DMS 273 (cell line): ENCODE results near the gene ISOC1.

ENCODE experiments used
- DNase-seq: peaks from one replicate; lab custom pipeline; 2025; ENCODE audit not compliant: unreplicated experiment; lab: John Stamatoyannopoulos, UW

ISOC1 gene

GRCh38 chr5:129094924-129095899, 663 bp downstream of the ISOC1 start:
- peak; percentile 66 for DNase-seq

DNA sequence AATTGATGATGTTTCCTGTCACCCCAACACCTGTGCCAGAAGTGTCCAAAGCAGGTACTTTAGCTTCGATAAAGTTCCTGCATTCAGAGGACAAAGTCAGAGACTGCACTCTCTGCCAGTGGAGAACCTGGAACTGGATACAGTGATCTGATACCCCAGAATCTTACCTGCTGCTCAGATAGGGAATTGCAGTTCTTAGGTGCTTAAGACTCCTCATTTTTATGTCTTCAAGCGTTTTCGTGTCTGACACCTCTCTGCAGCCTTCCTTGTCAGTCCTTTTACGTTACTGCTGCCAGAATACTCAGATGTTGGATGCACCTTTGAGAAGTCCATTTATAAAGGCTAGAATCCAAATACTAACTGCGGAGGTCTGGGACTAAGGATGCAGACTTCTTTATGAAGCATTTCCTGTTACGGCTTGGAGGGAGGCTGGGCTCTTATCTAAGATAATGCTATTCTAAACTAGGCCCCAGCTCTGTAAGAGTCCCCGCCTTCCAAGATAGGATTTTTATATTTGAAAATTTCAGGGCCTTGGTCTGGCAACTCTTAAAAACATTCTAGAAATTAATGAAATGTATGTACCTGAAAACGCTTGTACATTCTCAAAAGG, 1.9 kb downstream of the ISOC1 start:
- DNase-seq = peak; percentile 23

DNA sequence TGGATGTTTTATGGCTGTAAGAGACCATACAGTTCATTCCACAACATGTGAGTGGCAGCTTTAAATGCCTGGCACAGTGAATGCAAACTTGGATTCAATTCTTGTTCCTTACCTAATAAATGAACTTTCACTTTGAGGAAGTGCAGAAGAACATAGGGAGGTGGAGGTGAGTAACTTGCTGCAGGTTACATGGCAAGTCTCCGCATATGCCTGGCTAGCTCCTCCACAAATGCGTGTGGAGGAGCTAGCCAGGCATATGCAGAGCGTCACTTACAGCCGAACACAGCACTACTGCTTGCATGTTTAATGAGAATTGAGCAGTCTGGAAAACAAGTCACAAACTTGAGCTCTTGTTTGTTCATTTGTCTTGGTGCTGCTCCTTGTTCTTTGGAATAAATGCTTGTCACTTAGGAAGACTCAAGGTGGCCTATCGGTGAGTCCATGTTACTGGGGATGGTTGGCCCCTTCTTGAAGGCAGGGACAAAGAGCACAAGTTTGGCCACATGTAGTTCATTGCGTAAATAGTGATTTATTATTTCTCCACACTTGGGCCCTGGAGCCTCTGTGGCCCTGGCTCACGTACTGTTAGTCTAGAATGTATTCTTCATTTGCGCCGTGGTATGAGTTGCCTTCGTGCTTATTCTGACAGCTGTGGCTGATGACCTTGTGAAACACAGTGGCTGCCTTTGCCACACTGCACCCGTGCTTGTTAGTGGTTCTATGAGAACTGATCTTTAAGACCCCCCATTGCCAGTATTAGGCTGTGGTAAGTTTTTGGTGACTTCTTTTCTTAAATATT, 3.1 kb downstream of the ISOC1 start:
- DNase-seq = no peak

GRCh38 chr5:129098488-129099183, 4.1 kb downstream of the ISOC1 start:
- DNase-seq = no peak

GRCh38 chr5:129099184-129099569, 4.6 kb downstream of the ISOC1 start:
- peak; percentile 12 for DNase-seq

- DNase-seq = no peak
These were observed 7.2 kb downstream of the ISOC1 start for GRCh38 chr5:129101794-129102193.

GRCh38 chr5:129103397-129103796, 8.8 kb downstream of the ISOC1 start:
- DNase-seq = no peak

- no peak for DNase-seq
These were observed 10.4 kb downstream of the ISOC1 start for GRCh38 chr5:129104915-129105455.

- DNase-seq = no peak
These were observed 13.1 kb downstream of the ISOC1 start for GRCh38 chr5:129107637-129108036.

GRCh38 chr5:129110742-129111141, 16.2 kb downstream of the ISOC1 start:
- no peak for DNase-seq

GRCh38 chr5:129111351-129111750, 16.8 kb downstream of the ISOC1 start:
- no peak for DNase-seq

DNA sequence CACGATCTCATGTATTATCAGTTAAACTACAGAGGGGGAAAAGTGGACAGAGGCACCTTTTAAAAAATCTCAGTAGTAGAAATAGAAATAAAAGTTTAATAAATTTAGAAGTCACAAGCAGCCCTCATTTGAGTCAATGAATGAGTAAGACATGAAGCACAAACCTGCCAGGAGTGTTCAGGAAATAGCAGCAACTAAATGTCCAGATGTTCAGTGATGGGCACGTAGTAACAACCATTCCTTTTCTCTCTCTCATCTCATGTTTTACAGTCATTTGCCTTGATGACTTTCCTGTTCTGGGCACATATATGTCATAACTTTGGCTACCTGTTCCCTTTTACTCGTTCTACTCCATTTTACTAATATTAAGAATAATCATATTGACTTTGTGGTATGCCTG, 17.7 kb downstream of the ISOC1 start:
- DNase-seq = no peak

DNA sequence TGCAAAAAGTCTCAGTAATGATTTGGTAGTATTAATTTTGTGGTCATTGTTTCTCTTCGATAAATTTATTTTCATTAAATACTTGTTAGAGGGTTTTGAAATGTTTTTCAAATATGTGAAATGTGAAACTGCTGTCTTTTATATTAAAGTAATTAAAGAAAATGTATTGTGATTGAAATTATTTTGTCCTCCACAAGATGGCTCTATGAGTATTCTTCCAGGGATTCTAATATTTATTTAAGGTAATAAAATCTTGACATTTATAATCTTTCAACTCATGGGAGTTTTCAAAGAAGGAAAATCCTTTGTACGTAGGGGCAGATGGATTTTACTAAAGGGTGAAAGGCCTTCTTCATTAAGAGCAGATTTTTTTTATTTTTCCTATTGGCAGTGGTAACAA, 19.3 kb downstream of the ISOC1 start:
- no peak for DNase-seq

- DNase-seq = no peak
These were observed 20.1 kb downstream of the ISOC1 start for GRCh38 chr5:129114539-129115193.

DNA sequence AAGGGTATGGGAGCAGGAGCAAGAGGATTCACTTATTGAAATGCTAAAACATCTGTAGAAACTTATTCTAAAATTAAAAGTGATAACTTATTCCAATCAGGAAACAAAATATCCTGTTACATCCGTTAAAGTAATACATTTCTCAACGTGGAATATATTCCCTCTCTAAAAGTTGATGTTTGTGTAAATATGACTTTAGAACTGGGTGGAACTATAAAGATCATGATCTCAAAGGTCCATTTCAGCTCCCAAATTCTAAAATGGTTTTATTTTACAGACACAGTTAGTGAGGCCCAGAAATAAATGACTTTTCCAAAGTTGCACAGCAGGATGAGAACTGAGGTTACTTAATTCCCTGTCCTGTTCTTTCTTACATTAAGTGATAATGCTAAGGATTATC, 21.1 kb downstream of the ISOC1 start:
- no peak for DNase-seq

- DNase-seq = no peak
These were observed 22.2 kb downstream of the ISOC1 start for GRCh38 chr5:129116797-129117196.

GRCh38 chr5:129118405-129118804, 23.9 kb downstream of the ISOC1 start:
- no peak for DNase-seq

DNA sequence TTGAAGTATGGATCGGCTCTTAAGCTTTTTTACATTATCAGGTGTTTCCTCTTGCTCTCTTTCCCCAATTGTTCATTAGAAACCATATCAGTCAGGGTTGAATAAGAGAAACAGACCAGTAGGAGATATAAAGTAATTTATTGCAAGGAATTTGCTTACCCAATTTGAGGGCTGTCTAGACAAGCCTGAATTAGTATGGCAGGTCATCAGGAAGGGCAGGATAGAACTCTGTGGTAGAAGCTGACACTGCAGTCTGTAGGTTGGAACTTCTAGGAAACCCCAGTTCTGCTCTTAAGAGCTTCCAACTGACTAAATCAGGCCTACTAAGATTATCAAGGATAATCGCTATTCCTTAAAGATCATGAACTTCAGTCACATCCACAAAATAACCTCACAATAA, 24.3 kb downstream of the ISOC1 start:
- DNase-seq = no peak

GRCh38 chr5:129120158-129120581, 25.6 kb downstream of the ISOC1 start:
- DNase-seq = no peak

GRCh38 chr5:129122560-129122959, 28.0 kb downstream of the ISOC1 start:
- DNase-seq = no peak
